Smooth muscle cell (in vitro differentiated cells): ENCODE results near the gene PTPN23. TPM values are rescaled to one million over a fixed set of nuclear protein-coding genes. Genes with fewer than 3 reads are reported as not detected.

Experiments
- DNase-seq: peaks from one replicate; lab custom pipeline; 2025; ENCODE audit not compliant: unreplicated experiment; lab: John Stamatoyannopoulos, UW
- H2AFZ ChIP-seq: fragments of 200-600 bp; sonication (generic); 2 replicates; pipeline ENCODE4 v1.6.0; 2016; ENCODE audit warnings: antibody characterized with exemption, low read depth, mild to moderate bottlenecking
- H3F3A ChIP-seq: fragments of 200-600 bp; sonication (generic); 2 replicates; pipeline ENCODE4 v1.6.0; 2017; ENCODE audit warnings: antibody characterized with exemption, low read depth
- H3K27ac ChIP-seq: fragments of 200-600 bp; sonication (generic); 2 replicates; pipeline ENCODE4 v1.5.1; 2016; ENCODE audit warnings: low read depth, mild to moderate bottlenecking
- H3K27me3 ChIP-seq: fragments of 200-600 bp; sonication (generic); 2 replicates; pipeline ENCODE4 v1.6.1; 2016; ENCODE audit warnings: low read depth, mild to moderate bottlenecking
- H3K36me3 ChIP-seq: fragments of 200-600 bp; sonication (generic); 2 replicates; pipeline ENCODE4 v1.5.1; 2016; ENCODE audit warnings: low read depth
- H3K4me1 ChIP-seq: fragments of 200-600 bp; sonication (generic); 2 replicates; pipeline ENCODE4 v1.5.1; 2016; ENCODE audit warnings: low read depth
- H3K4me2 ChIP-seq: fragments of 200-600 bp; sonication (generic); 2 replicates; pipeline ENCODE4 v1.6.0; 2016; ENCODE audit warnings: mild to moderate bottlenecking
- H3K4me3 ChIP-seq: fragments of 200-600 bp; sonication (generic); 2 replicates; pipeline ENCODE4 v1.5.1; 2016; ENCODE audit warnings: mild to moderate bottlenecking
- H3K79me2 ChIP-seq: fragments of 200-600 bp; sonication (generic); 2 replicates; pipeline ENCODE4 v1.6.0; 2016; ENCODE audit warnings: low read depth, mild to moderate bottlenecking
- H3K9ac ChIP-seq: fragments of 200-600 bp; sonication (generic); 2 replicates; pipeline ENCODE4 v1.6.0; 2016; ENCODE audit warnings: low read depth
- H3K9me3 ChIP-seq: fragments of 200-600 bp; sonication (generic); replicated peaks from 2 replicates; pipeline ENCODE4 v1.5.1; 2016; ENCODE audit warnings: low read depth
- H4K20me1 ChIP-seq: fragments of 200-600 bp; sonication (generic); 2 replicates; pipeline ENCODE4 v1.6.0; 2016; ENCODE audit warnings: low read depth
- WGBS: methylation state at CpG from one replicate; pipeline ENCODE4 v1.1.7; 2016; ENCODE audit warnings: low lambda C conversion rate; 5-methylcytosine and 5-hydroxymethylcytosine counted together
- polyA plus RNA-seq: library from polyadenylated mRNA; unstranded; fragments of >200 nt; fragmentation: Nextera tagmentation; extraction: Ambion mirVana; gene quantifications from 2 replicates; pipeline ENCODE4 v1.2.1, GENCODE V29; 2016
- total RNA-seq: library from RNA; depleted of rRNA; stranded (reverse); fragments of >200 nt; gene quantifications from 2 replicates; pipeline ENCODE4 v1.2.3, GENCODE V29; 2014
- TF ChIP-seq, protein P1 (sequence below): fragments of 200-600 bp; sonication (generic); IDR thresholded peaks from 2 replicates; pipeline ENCODE4 v1.5.1; 2017; ENCODE audit warnings: borderline replicate concordance, mild to moderate bottlenecking, antibody characterized with exemption; ENCODE audit not compliant: insufficient read depth, poor library complexity, severe bottlenecking

Gene PTPN23
- total and polyA plus RNA-seq, 2 experiments from 2014 or later, result 7.2 to 17.1 TPM

DNA sequence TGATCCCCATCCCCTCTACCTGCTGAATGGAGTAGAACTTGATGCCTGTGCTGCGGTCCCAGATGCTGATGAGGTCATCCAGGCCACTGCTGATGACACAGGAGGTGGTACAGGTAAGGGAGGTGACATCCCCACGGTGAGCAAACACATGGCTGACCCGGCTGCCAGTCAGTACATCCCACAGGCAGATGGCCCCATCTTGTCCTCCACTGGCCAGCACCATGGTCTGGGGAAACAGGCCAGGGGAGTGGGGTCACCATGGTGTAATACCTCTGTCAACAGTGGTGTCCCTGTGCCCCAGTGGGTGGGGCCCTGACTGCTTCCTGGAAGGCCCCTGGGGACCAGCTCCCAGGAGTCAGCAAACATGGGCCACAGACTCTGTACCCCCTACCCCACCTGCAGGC lies 33.3 kb downstream of the PTPN23 start:
- no peak for DNase-seq
- no peaks in the 10 kb centered on the region for H3F3A ChIP-seq
- H2AFZ ChIP-seq, result no peak overlapping the region
- H3K36me3 ChIP-seq, result no peaks in the 10 kb centered on the region
- H3K9me3 ChIP-seq, result no peaks in the 10 kb centered on the region
- H4K20me1 ChIP-seq, result no peaks in the 10 kb centered on the region
- WGBS, result 100% methylated on average over 3 of the region's 3 CpGs
- no peaks in the 10 kb centered on the region for H3K79me2 ChIP-seq
- H3K27ac ChIP-seq, result no peak overlapping the region
- H3K4me1 ChIP-seq, result no peaks in the 10 kb centered on the region
- no peak overlapping the region for H3K4me2 ChIP-seq
- TF ChIP-seq, protein P1, sequence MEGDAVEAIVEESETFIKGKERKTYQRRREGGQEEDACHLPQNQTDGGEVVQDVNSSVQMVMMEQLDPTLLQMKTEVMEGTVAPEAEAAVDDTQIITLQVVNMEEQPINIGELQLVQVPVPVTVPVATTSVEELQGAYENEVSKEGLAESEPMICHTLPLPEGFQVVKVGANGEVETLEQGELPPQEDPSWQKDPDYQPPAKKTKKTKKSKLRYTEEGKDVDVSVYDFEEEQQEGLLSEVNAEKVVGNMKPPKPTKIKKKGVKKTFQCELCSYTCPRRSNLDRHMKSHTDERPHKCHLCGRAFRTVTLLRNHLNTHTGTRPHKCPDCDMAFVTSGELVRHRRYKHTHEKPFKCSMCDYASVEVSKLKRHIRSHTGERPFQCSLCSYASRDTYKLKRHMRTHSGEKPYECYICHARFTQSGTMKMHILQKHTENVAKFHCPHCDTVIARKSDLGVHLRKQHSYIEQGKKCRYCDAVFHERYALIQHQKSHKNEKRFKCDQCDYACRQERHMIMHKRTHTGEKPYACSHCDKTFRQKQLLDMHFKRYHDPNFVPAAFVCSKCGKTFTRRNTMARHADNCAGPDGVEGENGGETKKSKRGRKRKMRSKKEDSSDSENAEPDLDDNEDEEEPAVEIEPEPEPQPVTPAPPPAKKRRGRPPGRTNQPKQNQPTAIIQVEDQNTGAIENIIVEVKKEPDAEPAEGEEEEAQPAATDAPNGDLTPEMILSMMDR, result no peak
- no peaks in the 10 kb centered on the region for H3K27me3 ChIP-seq
- H3K9ac ChIP-seq, result no peak overlapping the region
- no peak overlapping the region for H3K4me3 ChIP-seq

DNA sequence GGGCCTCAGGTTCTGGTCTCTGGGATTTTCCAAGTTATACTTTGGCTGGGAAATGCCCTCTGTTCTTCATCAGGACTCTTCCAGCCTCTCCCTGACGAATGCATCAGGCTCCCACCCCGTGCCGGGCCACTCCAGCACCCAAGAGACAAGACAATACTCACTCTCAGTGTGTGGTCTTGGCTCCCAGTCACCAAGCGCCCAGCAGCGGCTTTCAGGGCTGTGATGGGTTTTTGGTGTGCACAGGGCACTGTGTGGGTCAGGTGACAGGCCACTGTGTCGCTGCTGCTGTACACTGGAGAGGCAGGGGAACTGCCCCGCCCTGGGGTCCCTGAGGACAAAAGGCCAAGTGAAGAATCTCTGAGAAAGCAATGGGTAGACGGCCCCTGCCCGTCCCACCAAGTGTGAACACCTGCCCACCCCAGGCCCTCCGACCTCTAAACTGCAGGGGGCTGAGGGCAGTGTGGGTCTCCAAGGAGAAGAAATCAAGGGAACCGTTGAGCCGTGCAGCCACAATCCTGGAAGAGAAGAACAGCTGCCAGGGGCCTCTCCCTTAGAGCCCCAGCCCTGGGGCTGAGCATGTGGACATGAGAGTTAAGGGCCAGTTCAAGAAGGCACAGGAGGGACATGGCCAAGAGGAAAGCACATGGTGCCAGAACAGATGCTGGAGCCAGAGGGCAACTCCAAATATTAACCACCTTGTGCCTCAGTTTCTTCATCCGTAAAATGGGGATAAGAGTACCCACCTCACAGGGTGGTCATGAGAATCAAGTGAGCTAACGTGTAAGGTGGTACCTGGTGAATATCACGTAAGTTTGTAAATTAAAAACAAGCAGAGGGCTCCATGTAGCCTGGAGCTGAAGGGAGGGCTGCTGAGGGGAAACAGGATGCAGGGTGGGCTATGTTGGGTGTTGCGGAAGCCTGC lies 34.1 kb downstream of the PTPN23 start:
- no peak overlapping the region for H3K4me3 ChIP-seq
- H3F3A ChIP-seq, result no peaks in the 10 kb centered on the region
- no peaks in the 10 kb centered on the region for H3K79me2 ChIP-seq
- no peak overlapping the region for H3K9ac ChIP-seq
- WGBS, result 97% methylated on average over 16 of the region's 16 CpGs
- DNase-seq, result no peak
- no peaks in the 10 kb centered on the region for H3K36me3 ChIP-seq
- no peaks in the 10 kb centered on the region for H3K4me1 ChIP-seq
- no peaks in the 10 kb centered on the region for H4K20me1 ChIP-seq
- H3K9me3 ChIP-seq, result no peaks in the 10 kb centered on the region
- no peak overlapping the region for H3K27ac ChIP-seq
- TF ChIP-seq, protein P1, result no peak
- no peak overlapping the region for H3K4me2 ChIP-seq
- no peak overlapping the region for H2AFZ ChIP-seq
- no peaks in the 10 kb centered on the region for H3K27me3 ChIP-seq

- no peak for DNase-seq
- Histone ChIP-seq H3K27ac (no peak overlapping the region), H2AFZ (no peak overlapping the region), H3K9ac (no peak overlapping the region), H3K4me2 (no peak overlapping the region), H3K9me3 (no peaks in the 10 kb centered on the region), H3K79me2 (no peaks in the 10 kb centered on the region), H3K27me3 (no peaks in the 10 kb centered on the region), H4K20me1 (no peaks in the 10 kb centered on the region), H3K4me3 (no peak overlapping the region), H3K4me1 (no peaks in the 10 kb centered on the region), H3K36me3 (no peaks in the 10 kb centered on the region), H3F3A (no peaks in the 10 kb centered on the region)
- WGBS, result 91% methylated on average over 9 of the region's 9 CpGs
- TF ChIP-seq, protein P1, result no peak
Measured at GRCh38 chr3:47416041-47416440, 35.2 kb downstream of the PTPN23 start.
